Erythroblast (primary cell): ENCODE measurements around the gene RFC3.

ENCODE experiments used
- GATA1 ChIP-seq: IDR thresholded peaks from 2 replicates; pipeline ENCODE4 v1.6.1; 2011; ENCODE audit warnings: low read depth, mild to moderate bottlenecking, control low read depth, low read length, moderate library complexity
- POLR2A ChIP-seq: IDR thresholded peaks from 2 replicates; pipeline ENCODE4 v1.6.1; 2011; ENCODE audit warnings: mild to moderate bottlenecking, low read length

GRCh38 chr13:33842207-33842606 lies 24.3 kb downstream of the RFC3 start:
- TF ChIP-seq POLR2A (no peak), GATA1 (no peak)
